G401 (cell line): ENCODE data around the gene CLIC5. TPM values are rescaled to one million over a fixed set of nuclear protein-coding genes. Genes with fewer than 3 reads are reported as not detected.

Experiments
- DNase-seq: peaks from one replicate; pipeline ENCODE4 v3.0.0-alpha.2; 2015; ENCODE audit warnings: low spot score
- in situ Hi-C: cut with HindIII; loops from 2 replicates; pipeline ENCODE4 v1.10.0; 2016; ENCODE audit warnings: low sequenced_read_pairs, mixed read lengths
- total RNA-seq: library from RNA; depleted of rRNA; stranded (reverse); fragments of >200 nt; shearing (Covaris generic); gene quantifications from 2 replicates; pipeline ENCODE4 v1.2.3, GENCODE V29; 2014; rRNA removed

Gene CLIC5
- total RNA-seq, 1 experiment from 2014 or later: not detected

- no peak for DNase-seq
- in situ Hi-C loops: no loop called here
Observed at GRCh38 chr6:45835721-45836437, 179.8 kb downstream of the CLIC5 start.

DNA sequence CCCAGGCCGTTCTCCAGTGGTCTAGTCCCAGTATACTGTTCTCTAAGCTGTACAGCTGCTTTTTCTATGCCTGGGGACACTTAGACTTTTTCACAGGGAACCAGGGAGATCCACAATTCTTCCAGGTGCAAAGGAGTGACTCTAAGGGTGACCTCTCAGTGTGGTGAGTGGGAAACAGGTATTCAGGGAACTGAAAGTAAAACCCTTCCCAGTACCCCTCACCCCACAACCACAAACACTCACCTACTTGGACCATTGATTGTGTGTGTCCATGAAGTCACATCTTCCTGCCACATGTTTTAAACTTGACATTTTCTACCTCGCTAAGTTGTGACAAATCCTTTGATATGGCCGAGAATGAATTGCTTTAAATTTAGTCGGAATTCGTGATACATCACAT, 183.6 kb downstream of the CLIC5 start:
- in situ Hi-C loops: no loop called here
- no peak for DNase-seq

Other genes with a start within 250 kb of the CLIC5 start
- gene ENPP4, start 114.1 kb upstream of the CLIC5 start, total RNA-seq: not detected in 2 replicates
- not detected in 2 replicates for gene ENPP5, start 155.1 kb upstream of the CLIC5 start, total RNA-seq